ENCODE measurements around the gene PPP1R8.
A peak's percentile ranks its signal among the peaks of the same experiment; 100 is the strongest.
"Not testable (repeated sequence)": the region's sequence is repeated elsewhere in the genome, so short reads cannot be mapped to it uniquely, and the experiment has no call there.

The PPP1R8 gene

GRCh38 chr1:27832762-27833161 is 2.2 kb downstream of the PPP1R8 start:
- no peak for DNase-seq (ENCODE audit: low read depth)

DNA sequence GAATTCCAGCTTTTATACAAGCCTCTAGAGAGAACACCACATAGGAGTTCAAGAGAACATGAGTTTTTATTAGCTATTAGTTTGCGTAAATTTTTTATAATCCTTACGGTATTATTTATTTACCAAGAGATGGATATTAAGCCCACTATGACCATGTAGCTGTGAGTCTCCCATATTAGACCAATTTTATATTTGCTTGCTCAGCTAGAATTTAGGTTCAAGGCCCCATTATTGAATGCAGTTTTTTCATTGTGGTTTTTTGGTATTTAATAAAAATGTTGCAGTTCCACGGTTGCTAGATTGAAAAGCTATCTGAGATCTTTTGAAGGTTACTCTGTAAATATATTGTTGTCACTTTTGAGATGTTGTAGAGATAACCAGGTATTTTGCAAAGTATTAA is 2.9 kb downstream of the PPP1R8 start:
- DNase-seq (ENCODE audit: low read depth): no peak

GRCh38 chr1:27835046-27835445 is 4.5 kb downstream of the PPP1R8 start:
- no peak for DNase-seq (ENCODE audit: low read depth)

DNA sequence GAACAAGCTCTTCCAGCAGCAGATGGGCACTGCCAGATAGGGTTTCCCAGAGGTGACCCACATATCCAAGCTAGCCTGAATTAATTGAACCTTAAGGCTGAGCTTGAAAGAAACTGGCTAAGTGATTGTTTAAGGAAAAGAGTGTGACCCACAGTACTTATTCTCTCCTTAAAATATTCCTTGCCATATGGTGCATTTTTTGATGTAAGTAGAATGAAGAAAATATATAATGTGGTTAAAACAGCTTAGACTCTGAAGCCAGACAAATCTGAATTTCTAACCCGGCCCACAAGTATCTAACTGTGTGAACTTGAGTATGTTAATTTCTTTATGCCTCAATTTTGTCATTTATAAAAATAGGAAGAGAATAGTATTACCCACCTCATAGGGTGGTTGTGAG is 4.9 kb downstream of the PPP1R8 start:
- DNase-seq (ENCODE audit: low read depth): no peak

GRCh38 chr1:27849951-27850350 is 19.4 kb downstream of the PPP1R8 start:
- no peak for DNase-seq (ENCODE audit: low read depth)

- DNase-seq (ENCODE audit: low read depth): no peak
These were observed 24.5 kb downstream of the PPP1R8 start for GRCh38 chr1:27855085-27855484.

DNA sequence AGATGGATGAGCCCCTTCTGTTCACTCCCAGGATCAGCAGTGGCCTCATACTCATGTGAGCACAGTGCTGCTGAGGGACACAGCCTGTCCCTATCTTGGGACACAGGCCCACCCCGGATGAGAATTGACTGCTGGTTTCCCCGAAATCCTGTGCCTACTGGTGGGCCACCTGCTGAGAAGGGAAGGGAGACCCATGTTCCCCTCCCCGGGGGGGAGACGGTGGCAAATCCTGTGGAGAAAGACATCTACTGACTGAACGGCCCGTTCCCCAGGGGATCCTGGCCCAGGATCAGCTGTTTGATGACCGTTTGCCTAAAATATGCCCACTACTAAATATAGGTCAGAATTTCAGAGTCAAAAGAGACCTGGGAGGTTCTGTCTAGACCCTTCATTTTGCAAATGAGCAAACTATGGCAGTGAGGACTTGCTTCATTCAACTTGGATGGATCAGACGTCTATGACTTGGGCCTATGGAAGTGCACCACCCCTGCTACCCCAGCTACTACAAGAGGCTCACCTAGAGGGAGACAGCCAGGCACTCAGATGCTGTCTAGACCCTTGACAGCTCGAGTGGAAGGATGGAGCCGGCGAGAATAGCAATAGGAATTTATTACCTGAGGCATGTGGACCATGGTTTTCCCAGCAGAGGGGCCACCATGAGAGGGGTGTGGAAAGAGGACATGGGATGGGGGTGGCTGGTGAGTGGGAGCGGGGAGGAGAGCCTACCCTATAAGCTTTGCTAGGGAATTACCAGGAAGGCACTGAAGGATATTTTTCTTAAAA is 26.2 kb downstream of the PPP1R8 start:
- no peak for DNase-seq (ENCODE audit: low read depth)

- DNase-seq (ENCODE audit: low read depth): not testable (repeated sequence)
These were observed 27.0 kb downstream of the PPP1R8 start for GRCh38 chr1:27857552-27857951.

- peak; percentile 85 for DNase-seq (ENCODE audit: low read depth)
These were observed 27.7 kb downstream of the PPP1R8 start for GRCh38 chr1:27858072-27858948.

GRCh38 chr1:27858949-27859576 is 28.5 kb downstream of the PPP1R8 start:
- no peak for DNase-seq (ENCODE audit: low read depth)

- DNase-seq (ENCODE audit: low read depth): no peak
These were observed 30.9 kb downstream of the PPP1R8 start for GRCh38 chr1:27861436-27861835.

GRCh38 chr1:27862004-27862403 is 31.4 kb downstream of the PPP1R8 start:
- no peak for DNase-seq (ENCODE audit: low read depth)

GRCh38 chr1:27862671-27863537 is 32.3 kb downstream of the PPP1R8 start:
- DNase-seq (ENCODE audit: low read depth): no peak

DNA sequence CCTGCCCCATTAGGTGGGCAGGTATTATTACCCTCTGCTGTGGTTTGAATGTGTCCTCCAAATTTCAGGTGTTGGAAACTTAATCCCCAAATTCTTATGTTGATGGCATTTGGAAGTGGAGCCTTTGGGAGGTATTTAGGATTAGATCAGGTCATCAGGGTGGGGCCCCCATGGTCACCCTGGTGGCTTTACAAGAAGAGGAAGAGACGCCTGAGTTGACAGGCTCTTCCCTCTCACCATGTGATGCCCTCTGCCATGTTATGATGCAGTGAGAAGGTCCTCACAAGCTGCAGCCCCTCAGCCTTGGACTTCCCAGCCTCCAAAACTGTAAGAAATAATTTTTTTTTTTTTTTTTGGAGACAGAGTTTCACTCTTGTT is 32.9 kb downstream of the PPP1R8 start:
- no peak for DNase-seq (ENCODE audit: low read depth)

DNA sequence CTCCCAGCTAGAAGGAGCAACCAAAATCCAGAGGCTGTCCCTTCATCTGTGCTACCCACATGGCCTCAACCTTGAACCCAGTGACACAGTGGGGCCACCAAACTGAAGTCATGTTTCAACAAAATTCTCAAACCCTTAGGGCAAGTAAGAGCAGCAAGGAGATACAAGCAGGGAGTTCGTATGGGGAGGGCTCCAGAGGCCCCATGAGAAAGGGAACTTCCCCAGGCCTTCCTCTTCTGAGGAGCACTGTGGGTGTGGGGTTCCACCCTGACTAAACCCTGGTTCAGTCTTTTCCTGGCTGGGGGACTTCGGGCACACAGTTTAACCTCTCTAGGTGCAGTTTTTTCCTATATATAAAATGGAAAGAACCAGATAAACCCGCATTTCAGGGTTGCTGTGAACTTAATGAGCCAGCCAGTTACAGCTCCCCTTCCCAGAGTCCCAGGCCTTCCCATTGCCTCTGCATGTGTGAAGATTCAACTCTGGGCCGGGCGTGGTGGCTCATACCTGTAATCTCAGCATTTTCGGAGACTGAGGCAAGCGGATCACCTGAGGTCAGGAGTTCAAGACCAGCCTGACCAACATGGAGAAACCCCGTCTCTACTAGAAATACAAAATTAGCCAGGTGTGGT is 33.8 kb downstream of the PPP1R8 start:
- no peak for DNase-seq (ENCODE audit: low read depth)

DNA sequence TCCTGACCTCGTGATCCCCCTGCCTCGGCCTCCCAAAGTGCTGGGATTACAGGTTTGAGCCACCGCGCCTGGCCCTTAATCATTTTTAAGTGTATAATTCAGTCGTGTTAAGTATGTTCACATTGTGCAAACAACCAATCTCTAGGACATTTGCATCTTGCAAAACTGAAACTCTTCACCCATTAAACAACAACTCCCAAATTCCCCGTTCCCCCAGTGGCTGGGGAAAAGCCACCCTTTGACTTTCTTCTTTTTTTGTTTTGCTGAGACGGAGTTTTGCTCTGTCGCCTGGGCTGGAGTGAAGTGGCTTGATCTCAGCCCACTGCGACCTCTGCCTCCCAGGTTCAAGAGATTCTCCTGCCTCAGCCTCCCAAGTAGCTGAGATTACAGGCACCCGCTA is 35.2 kb downstream of the PPP1R8 start:
- DNase-seq (ENCODE audit: low read depth): no peak

DNA sequence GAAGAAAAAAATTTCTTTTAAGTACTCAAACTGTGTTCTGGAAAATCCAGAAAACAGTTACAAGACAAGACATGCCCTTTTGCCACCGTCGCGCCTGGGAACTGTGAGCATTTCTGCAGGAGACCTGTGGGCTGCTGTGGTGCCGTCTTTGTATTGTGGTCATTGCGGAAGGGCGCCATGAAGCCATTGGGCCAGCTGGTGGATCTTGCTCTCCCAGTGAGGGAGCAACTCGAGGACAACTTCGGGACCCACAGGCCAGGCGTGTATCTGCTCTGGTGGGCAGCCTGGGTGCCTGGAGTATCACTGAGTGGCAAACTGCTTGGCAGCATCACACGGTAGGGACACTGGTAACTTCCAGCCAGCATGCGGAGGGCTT is 38.0 kb downstream of the PPP1R8 start:
- no peak for DNase-seq (ENCODE audit: low read depth)

- DNase-seq (ENCODE audit: low read depth): peak; percentile 39
These were observed 38.5 kb downstream of the PPP1R8 start for GRCh38 chr1:27868932-27869718.

- no peak for DNase-seq (ENCODE audit: low read depth)
These were observed 39.1 kb downstream of the PPP1R8 start for GRCh38 chr1:27869719-27870085.

- DNase-seq (ENCODE audit: low read depth): not testable (repeated sequence)
These were observed 40.5 kb downstream of the PPP1R8 start for GRCh38 chr1:27871076-27871475.

Measured in activated T-cell treated with anti-CD3 and anti-CD28 coated beads for 1 hour (primary cell).